ENCODE results near the gene PPP2CA.

- TF ChIP-seq MAZ (IDR thresholded peaks at IDR 0.05; ENCODE audit: borderline replicate concordance, low read depth, low read length) (no peak), POLR2A (IDR thresholded peaks at IDR 0.05; ENCODE audit: low read depth, low read length) (no peak), CTCF (conservative IDR thresholded peaks at IDR 0.05; ENCODE audit: low read depth, low read length) (no peak), RAD21 (IDR thresholded peaks at IDR 0.05; ENCODE audit: low read length) (no peak)
Observed at GRCh38 chr5:134223406-134224248, 2.2 kb downstream of the PPP2CA start.

All from IMR-90 (cell line).